HG03175 (cell line): ENCODE data around the gene CD79A.
"Not testable (repeated sequence)": the region's sequence is repeated elsewhere in the genome, so short reads cannot be mapped to it uniquely, and the experiment has no call there.

Experiments used
- ATAC-seq: cut with Tn5 transposase; IDR thresholded peaks from one replicate; pipeline ENCODE4 v1.9.1; 2021; ENCODE audit warnings: mild to moderate bottlenecking, moderate library complexity; ENCODE audit not compliant: unreplicated experiment

CD79A gene

DNA sequence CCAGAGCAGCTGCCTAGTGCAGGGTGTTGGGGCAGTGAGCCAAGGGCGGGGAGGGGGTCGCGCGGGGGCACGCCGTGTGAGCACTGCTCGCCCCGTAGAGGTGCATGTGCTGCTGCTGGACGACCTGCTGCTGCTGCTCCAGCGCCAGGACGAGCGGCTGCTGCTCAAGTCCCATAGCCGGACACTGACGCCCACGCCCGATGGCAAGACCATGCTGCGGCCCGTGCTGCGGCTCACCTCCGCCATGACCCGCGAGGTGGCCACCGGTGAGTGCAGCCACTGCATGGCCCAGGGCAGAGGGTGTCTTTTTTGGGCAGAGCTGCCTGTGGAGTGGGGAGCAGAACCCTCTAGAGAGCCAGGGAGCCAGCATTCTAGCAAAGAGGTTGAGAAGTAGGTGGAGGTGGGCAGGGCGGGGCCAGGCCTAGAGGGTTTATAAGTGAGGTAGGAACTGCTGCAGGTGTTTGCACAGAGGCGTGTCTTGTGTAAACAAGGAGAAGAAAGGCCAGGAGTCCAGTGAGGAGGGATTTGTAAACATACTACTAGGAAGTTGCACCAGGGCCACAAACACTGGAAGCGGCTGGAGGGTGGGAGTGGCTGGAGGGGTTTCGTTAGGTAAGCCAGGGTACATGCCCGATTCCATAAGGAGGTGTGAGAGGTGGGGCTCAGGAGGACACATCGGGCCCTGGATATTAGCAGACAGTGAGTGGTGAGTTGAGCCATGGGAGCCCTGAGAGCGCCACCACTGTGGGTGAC lies 27.2 kb downstream of the CD79A start:
- no peak for ATAC-seq

DNA sequence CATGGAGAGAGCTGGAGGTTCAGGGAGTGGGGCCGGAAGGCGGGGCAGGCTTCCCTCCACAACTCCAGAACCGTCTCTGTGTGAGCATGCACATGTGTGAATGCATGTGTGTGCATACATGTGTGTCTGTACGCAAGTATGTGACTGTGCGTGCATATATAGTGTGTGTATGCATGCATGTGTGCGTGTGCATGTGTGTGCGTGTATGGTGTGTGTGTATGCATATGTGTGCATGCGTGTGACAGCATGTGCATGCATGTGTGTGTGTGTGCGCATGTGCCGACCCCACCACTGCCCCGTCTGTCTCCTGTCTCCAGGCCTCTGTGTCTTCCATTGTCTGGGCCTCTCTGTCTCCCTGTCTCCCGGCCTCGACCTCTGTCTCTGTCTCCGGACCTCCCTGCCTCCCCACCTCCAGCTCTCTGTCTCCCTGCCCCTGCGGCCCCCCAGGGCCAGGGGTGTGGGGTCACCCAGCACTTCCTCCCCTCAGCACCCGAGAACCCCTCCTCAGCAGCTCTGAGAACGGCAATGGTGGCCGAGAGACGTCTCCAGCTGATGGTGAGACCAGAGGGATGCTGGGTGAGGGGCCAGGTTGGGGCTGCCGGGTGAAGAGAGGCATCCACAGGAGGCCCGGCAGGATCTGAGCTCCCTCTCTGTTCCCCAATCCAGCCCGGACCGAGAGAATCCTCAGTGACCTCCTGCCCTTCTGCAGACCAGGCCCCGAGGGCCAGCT lies 28.4 kb downstream of the CD79A start:
- no peak for ATAC-seq

DNA sequence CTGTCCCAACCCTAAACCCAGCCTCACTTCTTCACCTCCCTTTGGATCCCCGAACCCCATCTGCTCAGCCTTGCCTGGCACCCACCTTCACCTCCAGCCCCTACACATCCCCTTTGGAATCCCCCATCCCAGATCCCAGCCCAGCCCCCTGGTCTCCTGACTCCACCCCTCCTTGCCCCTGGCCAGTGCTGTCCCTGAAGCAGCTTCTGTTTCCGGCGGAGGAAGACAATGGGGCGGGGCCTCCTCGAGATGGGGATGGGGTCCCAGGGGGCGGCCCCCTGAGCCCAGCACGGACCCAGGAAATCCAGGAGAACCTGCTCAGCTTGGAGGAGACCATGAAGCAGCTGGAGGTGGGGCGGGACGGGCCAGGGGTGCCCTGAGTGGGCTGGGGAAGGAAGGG lies 29.2 kb downstream of the CD79A start:
- no peak for ATAC-seq

DNA sequence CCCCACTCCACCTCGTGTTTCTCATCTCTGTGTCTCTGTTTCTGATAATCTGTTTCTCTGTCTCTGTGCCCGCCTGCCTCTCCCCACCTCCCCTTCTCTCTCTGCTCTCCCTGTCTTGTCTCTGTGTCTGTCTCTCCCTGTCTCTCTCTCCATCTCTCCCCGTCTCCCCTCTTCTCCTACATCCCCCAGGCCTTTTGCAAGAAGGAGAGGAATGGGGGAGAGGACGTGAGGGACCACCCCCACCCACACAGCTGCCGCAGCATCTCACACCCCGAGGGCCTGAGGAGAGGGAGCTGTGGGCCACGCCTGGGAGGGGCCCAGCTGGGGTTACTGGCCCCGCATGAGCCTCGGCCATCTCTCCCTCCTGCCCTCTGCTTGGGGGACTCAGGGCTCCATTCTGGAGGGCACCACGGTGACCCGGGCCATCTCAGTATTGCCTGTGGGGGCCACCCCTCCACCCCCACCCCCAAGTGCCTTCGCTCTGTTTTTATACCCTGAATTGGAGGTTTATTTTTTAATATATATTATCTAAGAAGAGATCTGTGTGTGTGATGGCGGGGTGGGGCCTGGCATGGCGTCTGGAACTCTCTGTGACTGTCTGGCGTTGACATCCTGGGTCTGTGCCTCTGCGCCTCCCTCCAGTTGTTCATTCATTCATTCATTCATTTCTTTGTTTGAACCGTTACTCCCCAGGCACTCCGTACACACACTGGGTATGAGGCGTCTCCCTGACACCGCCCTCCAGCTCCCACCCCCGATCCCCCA lies 30.0 kb downstream of the CD79A start:
- no peak for ATAC-seq

DNA sequence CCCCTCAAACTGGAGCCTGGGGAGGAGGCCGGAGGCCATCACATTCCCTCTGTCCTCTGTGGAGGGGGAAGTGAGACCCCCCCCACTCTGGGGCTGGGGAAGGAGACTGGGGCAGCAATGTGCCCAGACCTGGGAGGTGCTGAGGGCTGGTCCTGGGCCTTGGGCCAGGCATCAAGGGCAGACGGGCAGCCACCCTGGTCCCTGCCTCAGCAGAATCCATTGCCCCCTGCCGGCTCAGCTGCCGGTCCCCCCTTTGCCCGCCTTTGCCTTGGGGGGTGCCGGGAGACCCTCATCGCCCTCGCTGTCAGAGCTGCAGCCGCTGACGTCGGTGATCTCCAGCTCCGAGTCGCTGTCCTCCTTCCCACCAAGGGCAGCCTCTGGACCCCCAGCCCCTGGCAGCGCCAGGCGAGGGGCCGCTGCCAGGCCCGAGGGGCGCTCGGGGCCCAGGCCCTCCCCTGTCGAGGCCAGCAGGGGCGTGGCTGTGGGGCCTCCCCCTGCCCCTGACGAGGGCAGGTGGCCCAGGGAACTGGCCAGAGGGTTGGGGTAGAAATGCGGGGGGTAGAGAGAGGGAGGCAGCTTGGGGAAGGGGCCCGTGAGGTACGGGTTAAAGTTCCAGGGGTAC lies 31.0 kb downstream of the CD79A start:
- no peak for ATAC-seq

DNA sequence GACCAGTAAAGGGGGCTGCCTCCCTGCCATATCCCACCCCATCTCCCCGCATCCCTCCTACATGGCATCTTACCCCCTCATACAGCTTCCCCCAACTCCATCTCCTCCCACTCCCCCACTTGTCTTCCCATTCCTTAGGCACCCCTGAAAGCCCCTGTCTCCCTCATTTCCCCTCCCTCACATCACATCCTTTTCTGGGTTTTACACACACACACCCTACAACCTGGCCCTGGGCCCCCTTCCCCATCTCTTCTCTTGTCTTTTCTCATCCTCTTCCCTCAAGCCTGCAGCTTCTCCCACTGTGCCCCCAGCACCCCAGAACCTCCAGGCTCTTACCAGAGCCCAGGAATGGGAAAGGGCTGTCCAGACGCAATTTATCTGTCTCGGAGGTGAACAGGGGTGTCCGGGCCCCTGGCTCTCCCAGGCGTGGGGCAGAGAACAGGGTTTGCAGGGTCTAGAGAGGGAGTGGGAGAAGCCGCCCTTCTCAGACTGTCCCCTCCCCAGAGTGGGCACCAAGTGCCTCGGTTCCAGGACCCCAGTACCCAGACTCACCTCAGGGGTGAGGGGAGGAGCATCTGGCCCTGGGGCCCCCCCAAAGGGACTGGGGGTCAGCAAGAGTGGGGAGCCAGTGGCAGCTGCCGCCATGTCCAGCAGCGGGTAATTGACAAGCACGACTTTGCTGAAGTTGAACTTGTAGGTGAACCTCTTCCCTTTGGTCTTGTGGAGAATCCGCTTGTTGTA lies 31.8 kb downstream of the CD79A start:
- no peak for ATAC-seq

DNA sequence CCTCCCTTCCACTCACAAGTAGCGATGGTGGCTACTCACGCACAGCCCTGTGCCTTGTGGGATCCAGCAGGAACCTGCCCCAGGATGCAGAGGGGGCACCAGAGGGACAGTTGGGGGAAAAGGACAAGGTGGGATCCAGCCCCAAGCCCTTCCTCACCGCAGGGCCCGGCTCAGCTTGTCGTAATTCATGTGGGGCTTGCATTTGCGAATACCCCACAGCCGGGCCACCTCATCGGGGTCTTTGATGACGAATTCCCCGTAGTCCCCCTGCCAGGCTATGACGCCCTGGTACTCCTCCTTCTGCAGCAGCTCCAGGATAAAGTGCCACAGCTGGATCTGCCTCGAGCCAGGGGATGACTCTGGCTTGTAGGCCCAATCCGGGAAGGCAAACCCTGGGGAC lies 32.6 kb downstream of the CD79A start:
- no peak for ATAC-seq

DNA sequence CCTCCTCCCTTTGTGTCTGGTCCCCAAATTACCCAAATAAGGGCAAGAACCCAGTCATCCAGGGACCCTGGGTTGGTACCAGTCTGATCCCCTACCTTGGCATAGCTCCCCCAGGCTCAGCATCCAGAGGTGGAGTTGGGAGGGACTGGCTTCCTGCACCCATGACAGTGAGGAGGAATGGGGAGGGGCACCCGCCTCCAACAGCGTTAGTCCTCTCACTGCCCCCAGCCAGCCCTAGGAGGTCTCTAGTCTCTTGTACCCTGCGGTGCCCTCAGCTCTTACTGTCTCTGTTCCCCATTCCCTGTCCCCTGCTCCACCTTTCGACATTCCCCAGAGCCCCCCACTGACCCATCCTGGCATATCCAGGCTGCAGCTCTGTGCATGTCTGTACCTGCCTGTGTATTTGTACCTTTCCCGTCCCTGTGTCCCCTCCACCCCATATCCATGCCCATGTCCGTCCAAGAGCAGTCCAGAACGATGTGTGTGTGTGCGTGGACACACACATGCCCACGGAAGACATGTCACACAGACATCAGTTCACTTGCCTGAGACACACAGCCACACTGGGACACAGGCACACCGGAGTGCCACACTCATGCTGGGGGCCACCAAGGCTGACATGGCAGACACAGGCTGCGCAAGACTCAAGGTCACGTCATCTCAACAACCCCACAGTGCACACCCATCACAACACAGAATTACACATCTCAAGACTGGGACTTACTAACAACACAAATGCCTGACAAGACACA lies 33.3 kb downstream of the CD79A start:
- no peak for ATAC-seq

DNA sequence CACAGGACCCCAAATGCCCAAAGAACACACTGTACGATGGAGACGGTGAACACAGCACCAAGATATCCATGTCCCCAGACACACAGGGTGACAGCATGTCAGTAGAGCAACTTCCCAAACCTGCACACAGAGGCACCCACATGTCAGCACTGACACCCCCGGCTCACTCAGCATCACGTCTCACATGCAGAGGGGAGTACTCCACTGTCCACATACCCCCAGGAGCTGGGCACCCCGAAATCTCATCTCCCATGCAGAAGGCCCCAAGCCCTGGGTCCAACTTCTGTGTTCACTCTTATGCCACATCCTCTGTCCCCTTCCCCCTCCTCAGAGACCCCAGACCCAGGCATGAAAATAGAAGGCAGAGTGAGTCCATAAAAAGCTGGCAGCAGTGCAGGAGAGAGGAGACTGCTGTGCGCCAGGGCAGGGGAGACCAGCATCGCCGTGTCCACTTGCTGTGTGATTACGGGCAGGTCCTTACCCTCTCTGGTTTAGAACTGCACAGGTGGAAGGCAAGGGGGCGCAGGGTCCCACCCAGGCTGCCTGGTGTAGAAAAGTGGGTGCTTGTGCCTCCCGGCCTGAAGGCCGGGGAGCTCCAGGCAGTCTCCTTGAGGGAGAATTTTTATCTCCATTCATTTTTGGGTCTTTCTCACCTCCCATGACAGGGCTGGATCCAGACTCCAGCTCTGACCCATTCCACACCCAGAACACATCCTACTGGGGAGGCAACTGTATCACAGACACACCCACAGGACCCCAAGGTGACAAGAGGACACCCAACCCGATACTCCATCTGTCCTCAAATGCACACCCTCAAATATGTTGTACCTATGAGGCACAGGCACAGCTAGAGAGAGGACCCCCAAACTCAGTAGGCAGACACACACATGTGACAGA lies 34.2 kb downstream of the CD79A start:
- ATAC-seq = no peak

DNA sequence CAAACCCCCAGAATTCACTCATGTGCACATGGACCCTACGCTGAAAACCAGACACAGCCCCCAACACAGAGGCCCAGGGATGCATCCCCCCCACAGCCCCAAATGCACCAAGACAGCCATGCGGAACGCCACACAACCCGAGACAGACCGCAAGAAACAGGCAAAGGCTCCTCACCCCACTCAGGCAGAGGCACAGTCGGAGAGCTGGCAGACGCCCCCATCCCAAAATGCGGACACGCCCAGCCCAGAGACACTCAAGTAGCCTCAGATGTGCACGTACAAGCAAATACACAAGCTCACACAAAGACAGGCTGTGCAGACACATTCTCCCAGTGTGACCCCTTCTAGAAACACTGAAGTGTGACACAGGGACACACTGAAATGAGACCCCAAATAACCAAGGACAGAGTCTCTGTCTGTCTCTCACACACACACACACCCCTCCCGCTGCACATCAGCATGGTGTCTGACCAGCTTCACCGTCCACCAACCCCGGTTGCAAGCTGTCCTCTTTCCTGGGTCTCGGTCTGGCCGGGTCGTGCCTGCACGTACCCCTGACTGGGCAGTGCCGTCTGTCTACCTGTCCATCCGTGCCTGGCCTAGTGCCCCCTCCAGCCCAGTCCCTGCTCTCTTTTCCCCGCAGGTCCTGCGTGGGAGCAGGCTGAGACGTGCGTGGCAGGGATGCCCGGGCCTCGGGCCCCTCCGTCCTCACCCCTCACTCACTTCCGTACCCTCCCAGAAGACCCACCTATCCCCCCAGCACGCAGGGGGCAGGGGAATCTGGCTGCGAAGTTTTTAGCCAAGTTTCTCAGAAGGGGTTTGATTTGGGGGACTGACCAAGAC lies 35.0 kb downstream of the CD79A start:
- no peak for ATAC-seq

DNA sequence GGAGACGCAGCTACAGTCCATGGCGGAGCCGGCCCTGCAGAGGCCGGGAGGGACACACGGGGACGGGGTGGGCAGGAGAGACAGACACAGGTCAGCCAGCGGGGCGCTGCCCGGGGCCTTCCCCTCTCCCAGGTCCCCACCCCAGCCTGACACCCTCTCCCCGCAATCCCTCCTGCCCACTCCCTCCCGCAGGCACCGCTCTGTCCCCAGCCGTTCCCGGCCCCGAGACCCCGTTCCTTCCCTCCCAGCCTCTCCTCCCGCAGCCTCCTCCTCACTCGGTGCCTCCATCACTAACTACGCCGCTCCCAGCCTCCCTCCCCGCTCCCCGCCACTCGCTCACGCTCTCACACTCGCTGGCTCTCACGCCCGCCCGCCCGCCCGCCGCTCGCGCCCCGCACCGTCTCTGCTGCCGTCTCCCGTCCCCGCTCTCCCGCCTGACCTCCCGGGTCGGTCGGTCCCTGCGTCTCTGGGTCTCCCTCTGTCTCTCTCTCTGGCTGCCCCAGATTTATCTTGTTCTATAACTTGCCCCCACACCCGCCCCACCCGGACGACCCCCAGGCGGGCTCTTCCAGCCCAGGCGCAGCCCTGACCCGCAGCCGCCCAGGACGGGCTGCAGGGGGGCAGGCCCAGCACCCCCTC lies 35.9 kb downstream of the CD79A start:
- no peak for ATAC-seq

DNA sequence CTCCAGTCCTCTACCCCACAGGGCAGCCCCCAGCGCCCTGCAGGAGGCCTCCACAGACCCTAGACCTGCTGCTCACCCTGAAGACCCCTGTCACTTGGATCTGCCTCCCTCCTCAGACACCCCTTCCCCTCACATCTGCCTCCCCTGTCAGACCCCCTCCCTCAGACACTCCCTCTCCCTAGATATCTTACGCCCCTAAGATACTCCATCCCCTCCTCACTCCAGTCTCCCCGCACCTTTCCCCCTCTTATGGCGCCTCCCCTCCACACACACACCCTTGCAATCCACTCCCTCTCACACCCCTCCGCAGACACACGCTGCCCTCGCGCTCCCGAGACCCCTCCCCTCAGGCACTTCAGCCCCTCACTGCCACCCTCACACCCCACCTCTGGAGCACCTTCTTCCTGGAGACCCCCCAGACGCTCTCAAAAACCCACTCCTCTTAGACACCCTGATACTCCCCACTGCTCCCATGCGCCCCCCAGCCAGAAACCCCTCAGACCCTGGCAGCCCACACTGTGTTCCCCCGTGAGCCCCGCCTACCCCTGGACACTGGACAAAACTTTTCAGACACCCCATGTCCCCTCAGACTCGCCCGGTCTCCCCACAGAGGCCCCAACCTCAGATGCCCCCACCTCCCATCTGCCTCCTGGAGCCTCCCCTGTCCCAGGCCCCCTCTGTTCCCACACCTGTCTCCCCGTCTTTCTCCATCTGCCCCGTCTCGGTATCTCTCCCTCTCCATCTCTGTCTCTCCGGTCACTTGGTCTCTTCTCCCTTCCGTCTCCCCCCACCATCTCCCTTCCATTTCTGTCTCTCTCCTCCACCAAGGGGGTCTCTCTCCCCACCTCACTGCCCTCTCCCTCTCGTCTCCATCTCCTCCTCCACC lies 36.7 kb downstream of the CD79A start:
- no peak for ATAC-seq

DNA sequence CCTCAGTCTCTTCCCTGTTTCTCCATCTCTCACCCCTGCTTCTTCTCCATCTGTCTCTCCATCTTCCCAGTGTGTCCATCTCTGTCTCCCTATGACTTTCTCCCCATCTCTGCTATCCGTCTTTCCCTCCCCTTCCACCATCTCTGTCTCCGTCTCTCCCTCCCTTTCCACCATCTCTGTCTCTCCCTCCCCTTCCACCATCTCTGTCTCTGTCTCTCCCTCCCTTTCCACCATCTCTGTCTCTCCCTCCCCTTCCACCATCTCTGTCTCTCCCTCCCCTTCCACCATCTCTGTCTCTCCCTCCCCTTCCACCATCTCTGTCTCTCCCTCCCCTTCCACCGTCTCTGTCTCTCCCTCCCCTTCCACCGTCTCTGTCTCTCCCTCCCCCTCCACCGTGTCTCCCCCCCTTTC lies 37.4 kb downstream of the CD79A start:
- ATAC-seq = not testable (repeated sequence)

DNA sequence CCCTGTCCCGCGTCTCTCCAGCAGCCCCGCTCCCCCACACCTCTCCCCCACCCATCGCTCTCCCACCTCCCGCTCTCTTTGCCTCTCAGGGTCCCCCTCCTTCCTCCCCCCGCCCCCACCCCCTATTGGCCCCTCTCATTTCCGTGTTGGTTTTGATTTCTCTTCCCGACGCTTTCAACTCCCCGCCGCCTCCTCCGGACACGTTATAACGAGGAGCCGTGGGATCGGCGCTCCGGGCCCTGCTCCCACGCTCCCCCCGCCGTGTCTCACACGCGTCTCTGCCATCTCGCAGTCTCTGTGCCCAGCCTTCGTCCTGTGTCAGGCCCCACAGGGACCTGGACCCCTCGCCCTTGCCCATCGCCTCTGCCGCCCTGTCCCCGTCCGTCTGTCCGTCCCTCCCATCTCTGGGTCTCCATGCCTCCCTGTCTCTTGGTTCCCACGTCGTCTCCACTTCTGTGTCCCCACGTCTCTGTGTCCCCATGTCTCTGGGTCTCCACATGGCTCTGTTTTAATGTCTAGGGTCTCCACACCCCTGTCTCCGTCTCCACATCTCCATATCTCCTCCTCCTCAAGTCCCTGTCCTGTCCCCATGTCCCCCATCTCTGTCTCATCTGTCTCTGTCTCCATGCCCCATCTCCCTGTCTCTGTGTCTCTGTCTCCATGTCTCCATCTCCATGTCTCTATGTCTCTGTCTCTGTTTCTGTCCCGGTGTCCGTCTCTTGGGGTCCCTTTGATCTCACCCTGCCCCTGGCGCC lies 38.1 kb downstream of the CD79A start:
- no peak for ATAC-seq

DNA sequence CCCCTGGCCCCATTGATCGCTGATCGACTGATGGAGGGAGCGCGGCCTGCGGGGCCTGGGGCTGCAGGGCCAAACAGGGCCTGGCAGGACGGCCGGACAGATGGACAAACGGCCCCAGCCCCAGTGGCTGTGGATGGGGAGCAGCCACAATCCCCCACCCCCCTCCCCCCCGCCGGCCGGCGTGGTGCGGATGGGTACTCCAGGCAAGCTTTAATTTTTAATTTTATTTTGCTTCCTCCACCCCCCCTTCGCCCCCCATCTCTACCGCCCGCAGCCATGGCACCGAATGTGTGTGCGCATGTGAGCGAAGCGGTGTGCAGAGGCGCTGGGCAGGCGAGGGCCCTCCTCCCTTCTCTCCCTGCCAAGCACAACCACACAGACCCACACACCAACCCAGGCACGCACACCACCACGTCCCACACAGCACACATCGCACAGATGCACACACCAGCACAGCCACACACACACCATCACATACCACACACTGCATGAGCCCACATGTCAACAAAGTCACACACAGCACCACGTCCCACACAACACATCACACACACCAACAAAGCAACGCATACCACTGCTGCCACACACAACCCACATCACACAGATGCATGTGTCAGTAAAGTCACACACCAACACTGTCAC lies 38.8 kb downstream of the CD79A start:
- no peak for ATAC-seq
